ENCODE data around the gene EPS8L1. TPM values are rescaled to one million over a fixed set of nuclear protein-coding genes. Genes with fewer than 3 reads are reported as not detected.
"Not testable (repeated sequence)": the region's sequence is repeated elsewhere in the genome, so short reads cannot be mapped to it uniquely, and the experiment has no call there.

Gene EPS8L1
- total RNA-seq, 1 donor from 2014 or later, result 47.6 TPM

- no peak for DNase-seq
Observed at GRCh38 chr19:55094456-55095259, 19.0 kb downstream of the EPS8L1 start.

DNA sequence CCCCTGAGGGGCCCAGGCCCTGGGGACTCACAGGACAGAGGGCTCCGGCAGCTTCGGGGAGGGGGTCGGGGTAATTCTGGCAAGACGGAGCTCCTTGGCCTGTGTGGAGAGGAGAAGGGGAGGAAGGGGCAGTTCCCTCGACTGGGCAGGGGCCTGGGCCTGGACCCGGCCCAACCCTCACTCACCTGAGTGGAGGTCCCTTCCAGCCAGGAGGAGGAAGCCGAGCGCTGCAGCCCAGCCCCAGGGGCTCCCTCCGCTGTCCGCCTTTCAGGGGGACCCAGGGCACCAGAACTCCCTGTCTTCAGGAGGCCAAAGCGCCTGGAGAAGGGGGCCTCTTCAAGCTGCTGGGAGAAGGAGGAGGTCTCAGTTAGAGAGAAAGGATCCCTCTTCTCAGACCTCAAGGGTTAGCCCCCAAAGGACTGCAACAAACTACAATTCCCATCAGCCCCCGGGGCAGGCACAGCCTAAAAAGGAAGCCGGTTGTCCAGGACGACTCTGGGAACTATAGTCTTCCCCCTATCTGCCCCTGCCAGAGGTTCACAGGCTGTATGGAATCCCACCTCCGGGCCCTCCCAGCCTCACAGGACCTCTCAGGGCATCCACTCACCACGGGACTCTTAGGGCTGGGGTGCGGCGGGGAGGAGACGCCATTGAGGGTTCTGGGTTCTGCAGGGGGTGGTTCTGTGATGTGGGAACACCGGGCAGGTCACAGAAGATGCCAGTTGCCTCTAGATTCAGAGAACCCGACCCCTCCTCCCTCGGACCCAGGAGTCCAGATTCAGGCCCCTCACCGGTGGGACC, 19.8 kb downstream of the EPS8L1 start:
- no peak for DNase-seq

- no peak for DNase-seq
Observed at GRCh38 chr19:55096061-55096701, 20.5 kb downstream of the EPS8L1 start.

- DNase-seq, result no peak
Observed at GRCh38 chr19:55097864-55098715, 22.4 kb downstream of the EPS8L1 start.

DNA sequence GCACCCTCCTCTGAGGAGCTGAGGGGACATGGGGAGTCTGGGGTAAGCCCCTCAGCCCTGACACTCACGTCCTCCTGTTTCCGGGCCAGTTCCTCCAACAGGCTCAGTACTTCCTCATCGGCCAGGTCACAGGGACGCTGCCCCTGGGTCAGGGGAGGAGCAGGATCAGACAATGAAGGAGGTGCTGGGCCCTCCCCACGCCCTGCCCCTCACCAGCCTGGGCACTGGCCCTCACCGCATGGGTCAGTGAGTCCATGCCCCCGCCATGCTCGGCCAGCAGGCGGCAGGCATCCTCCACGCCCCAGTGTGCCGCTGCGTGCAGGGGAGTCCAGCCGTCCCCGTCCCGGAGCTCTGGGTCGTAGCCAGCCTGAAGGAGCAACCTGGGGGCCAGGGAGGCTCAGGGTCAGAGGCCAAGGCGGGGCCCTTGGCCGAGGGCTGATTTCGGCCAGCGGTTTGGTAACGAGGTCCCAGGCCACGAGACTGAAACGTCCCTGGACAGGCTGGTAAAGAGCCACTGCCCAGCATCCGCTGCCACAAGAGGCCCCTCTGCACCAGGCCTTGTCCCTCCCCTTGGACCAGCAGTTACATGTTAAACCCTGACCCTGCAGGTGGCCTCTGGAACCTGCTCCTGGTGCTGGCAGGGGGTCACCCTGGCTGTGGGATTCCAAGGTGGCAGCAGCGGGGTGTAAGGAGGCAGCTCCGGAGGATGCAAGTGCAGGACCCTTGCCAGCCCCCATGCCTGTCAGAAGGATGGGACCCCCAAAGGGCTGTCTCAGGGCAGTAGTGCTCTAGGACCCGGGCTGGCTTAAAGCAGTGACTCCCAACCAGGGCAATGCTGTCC, 23.3 kb downstream of the EPS8L1 start:
- no peak for DNase-seq

DNA sequence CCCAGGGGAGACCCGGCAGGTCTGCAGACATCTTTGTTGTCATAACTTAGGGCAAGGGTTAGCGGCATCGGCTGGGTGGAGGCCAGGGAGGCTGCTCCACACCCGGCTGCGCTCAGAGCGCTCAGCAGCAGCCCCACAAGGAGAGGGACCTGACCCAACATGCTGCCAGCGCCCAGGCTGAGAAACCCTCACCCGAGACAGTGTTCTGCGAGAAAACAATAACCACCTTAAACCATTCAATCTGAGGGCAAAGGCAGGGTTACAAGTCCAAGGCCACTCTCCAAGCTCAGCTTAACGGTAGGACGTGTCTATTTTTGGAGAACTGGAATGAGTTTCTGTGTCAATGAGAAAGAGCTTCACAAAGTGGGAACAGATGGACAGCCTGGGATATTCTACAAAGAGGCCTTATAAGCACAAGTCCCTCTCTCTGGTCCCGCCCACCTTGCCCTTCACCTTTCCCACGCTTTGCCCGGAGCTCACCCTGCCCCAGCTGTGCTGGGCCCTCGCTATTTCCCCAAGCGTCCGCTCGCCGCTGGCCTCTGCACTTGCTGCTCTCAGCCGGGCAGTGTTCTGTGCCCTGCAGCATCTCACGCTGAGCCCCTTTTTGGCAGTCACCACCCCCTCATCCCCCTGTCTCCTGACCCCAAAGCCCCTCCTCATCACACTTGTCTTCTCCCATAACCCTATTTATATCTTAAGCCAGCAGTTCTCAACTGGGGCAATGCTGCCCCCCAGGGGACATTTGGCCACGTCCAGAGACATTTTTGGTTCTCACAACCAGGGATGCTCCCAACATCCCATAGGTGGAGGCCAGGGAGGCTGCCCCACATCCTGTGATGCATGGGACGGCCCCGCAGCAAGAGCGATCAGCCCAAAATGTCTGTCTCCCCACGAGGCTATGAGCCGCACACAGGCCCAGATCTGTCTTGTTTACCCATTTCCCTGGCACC, 24.2 kb downstream of the EPS8L1 start:
- peak; percentile 28 for DNase-seq

DNA sequence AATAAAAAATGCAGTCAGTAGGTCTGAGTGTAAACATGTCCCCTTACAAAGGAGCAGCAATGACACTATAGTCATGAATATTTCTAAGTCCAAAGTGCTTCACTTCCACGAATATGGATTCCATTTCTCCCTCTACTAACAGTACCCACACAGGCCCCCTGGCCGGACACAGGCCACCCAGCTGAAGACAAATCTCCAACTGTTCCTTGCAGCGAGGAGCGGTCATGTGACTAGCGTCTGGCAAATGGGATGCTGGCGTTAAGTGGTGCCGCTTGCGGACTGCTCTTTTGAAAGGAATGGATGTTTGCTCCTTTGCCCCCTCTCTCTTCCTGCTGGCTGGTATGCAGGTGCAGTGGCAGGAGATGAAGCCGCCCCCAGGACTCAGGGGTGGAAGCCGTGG, 25.6 kb downstream of the EPS8L1 start:
- no peak for DNase-seq

- DNase-seq, result no peak
Observed at GRCh38 chr19:55103190-55103589, 27.5 kb downstream of the EPS8L1 start.

DNA sequence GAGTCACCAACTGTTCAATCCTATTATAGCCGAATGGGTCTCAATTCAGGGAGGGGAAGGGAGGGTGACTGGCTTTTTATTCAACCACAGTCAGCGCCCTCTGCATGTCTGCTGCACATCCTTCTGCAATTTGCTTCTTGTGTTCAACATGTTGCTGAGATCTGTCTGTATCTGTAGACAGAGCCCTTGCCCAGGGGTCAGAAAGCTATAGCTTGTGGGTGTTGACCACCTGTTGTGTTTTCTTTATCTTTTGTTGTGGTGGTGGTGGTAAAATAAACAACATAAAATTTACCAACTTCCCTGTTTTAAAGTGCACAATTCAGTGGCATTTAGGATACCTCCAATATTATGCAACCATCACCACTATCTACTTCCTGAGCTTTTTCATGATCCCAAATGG, 29.6 kb downstream of the EPS8L1 start:
- no peak for DNase-seq

- no peak for DNase-seq
Observed at GRCh38 chr19:55106591-55106990, 30.9 kb downstream of the EPS8L1 start.

DNA sequence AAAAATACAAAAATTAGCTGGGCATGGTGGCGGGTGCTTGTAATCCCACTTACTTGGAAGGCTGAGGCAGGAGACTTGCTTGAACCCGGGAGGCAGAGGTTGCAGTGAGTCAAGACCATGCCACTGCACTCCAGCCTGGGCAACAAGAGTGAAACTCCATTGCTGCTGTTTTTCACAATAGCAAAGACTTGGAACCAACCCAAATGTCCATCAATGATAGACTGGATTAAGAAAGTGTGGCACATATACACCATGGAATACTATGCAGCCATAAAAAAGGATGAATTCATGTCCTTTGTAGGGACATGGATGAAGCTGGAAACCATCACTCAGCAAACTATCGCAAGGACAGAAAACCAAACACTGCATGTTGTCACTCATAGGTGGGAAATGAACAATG, 31.6 kb downstream of the EPS8L1 start:
- not testable (repeated sequence) for DNase-seq

GRCh38 chr19:55109527-55110291, 34.0 kb downstream of the EPS8L1 start:
- DNase-seq, result no peak

DNA sequence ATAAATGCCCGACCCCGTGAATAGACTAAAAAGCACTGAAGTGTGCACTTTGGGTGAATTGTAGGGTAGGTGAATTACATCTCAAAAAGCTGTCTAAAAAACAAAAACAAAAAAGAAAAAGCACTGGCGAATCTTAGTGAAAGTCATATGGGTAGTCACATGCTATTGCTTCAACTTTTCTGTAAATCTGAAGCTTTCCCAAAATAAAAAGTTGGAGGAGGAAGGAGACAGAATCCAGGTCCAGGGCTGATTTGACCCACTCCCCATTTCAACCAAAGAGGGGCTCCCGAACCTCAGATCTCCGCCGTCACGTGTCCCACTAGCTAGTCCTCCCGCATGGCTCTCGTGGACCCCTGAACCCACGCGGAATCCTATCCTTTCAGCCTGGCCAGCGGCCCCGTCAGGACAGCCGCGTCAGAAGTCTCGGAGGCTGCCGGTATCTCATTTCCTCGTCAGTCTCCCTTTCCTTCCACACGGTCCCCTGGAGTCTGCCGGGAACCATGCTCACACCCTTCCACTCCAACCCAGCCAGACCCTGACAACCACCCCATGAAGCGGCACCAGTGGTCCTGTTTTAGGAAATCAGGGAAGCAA, 35.7 kb downstream of the EPS8L1 start:
- no peak for DNase-seq

DNA sequence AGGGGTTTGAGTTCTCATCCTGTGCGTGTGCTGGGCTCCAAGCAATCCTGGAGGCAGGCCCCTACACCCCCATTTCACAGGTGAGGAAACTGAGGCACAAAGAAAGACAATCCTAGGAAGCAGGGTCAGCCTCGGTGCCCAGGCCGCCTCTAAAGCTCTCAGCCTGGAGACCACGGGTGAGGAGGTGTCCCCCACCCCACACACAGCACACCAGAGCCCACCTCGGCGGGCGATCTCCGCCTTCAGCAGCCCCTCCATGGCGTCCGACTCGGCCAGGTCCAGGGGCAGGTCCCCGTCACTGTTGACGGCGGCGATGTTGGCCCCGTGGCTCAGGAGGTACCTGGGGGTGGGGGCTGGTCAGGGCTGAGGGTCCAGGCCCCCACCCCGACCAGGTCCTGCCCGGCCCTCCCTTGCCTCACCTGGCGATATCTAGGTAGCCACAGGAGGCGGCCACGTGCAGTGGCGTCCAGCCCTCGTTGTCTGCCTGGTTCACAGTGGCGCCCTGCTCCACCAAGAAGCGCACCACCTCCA, 36.6 kb downstream of the EPS8L1 start:
- no peak for DNase-seq

DNA sequence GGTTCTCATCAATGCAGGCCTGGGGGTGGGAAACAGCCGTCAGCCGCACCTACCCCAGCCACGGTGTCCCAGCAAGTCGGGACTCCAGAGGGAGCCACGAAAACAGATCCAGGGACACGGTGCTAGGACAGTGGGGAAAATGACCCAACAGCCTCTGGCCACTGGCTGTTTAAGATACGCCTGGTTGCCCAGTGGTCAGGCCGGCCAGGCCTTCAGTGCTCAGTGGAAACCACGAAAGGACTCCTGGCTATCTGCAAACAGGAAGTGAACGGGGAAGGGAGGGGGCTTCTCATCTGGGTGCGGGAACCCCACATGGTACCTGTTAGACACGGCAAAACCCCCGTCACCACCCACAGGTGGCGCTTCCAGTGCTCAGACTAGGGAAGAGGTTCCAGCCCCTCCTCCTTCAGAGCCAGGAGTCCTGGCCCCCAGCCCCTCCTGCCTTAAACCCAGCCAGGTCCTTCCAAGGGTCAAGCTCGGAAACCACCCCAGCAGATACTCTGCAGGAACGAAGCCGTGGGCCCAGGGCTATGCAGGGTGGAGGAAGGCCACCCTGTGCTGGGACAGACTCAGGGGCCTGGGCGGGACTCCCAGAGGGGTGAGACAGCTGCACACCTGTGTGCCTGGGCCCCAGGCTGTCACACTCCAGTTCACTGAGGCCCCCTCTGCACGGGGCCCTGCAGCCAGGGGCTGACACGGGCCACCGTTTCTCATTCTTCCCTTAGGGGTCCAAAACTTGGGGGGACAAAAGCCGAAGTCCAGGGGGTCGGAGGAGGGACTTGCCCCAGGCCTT, 37.3 kb downstream of the EPS8L1 start:
- no peak for DNase-seq

GRCh38 chr19:55113570-55114039, 37.9 kb downstream of the EPS8L1 start:
- DNase-seq, result peak; percentile 97

DNA sequence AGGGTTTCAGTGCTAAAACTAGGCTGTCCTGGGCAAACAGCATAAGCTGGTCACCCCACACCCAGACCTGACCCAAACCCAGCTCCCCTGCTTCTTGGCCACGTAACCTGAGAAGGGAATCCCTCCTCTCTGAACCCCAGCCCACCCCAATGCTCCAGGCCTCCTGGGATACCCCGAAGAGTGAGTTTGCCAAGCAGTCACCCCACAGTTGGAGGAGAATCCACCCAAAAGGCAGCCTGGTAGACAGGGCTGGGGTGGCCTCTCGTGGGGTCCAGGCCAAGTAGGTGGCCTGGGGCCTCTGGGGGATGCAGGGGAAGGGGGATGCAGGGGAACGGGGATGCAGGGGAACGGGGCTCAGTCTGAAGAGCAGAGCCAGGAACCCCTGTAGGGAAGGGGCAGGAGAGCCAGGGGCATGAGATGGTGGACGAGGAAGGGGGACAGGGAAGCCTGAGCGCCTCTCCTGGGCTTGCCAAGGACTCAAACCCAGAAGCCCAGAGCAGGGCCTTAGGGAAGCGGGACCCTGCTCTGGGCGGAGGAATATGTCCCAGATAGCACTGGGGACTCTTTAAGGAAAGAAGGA, 39.0 kb downstream of the EPS8L1 start:
- DNase-seq, result no peak
